IMR-90 (cell line): ENCODE measurements around the gene RAPGEF2. TPM values are rescaled to one million over a fixed set of nuclear protein-coding genes. Genes with fewer than 3 reads are reported as not detected.

Experiments used
- ATAC-seq: fragments of 200-7000 bp; cut with Tn5 transposase; 2 replicates; pipeline ENCODE4 v1.9.1; 2020; ENCODE audit warnings: low read depth, mild to moderate bottlenecking, moderate library complexity
- BruUV-seq: library from RNA; stranded (reverse); fragments of 400-500 nt; replicated peaks from 2 replicates; lab custom pipeline; 2021; lab: Mats Ljungman, UMichigan
- CTCF ChIA-PET: fragments of 300-600 bp; formaldehyde crosslinking; extraction: SDS; loops from one replicate; lab custom pipeline; 2021; ENCODE audit warnings: antibody characterized with exemption; lab: Yijun Ruan, JAX
- POLR2A ChIA-PET: fragments of 300-600 bp; sonication (Branson Sonifier 250); formaldehyde crosslinking; loops from one replicate; lab custom pipeline; 2022; ENCODE audit warnings: antibody characterized with exemption; ENCODE audit not compliant: unreplicated experiment; lab: Charles Lee
- DNase-seq: peaks from one replicate; pipeline ENCODE4 v3.0.0; 2013
- H2AFZ ChIP-seq: replicated peaks from 2 replicates; pipeline ENCODE3; 2013; ENCODE audit warnings: low read length, mild to moderate bottlenecking; ENCODE audit not compliant: poor library complexity
- H2AK5ac ChIP-seq: 2 replicates; pipeline ENCODE4 v1.6.1; 2013; ENCODE audit warnings: low read depth, low read length, inconsistent platforms
- H2AK9ac ChIP-seq: replicated peaks from 2 replicates; pipeline ENCODE3; 2013; ENCODE audit warnings: mild to moderate bottlenecking, low read depth, low read length, moderate library complexity; ENCODE audit not compliant: poor library complexity
- H2BK120ac ChIP-seq: 2 replicates; pipeline ENCODE4 v1.6.1; 2013; ENCODE audit warnings: low read depth, low read length, inconsistent platforms
- H2BK15ac ChIP-seq: 3 replicates; pipeline ENCODE4 v1.6.1; 2013; ENCODE audit warnings: low read depth, low read length, inconsistent platforms
- H2BK20ac ChIP-seq: 2 replicates; pipeline ENCODE4 v1.6.1; 2013; ENCODE audit warnings: low read depth, mild to moderate bottlenecking, inconsistent platforms, low read length, moderate library complexity
- H2BK5ac ChIP-seq: 2 replicates; pipeline ENCODE4 v1.6.1; 2013; ENCODE audit warnings: mild to moderate bottlenecking, low read depth, low read length, inconsistent platforms; ENCODE audit not compliant: poor library complexity, severe bottlenecking
- H3K14ac ChIP-seq: replicated peaks from 2 replicates; pipeline ENCODE4 v1.6.1; 2013; ENCODE audit warnings: low read depth, low read length, inconsistent platforms
- H3K18ac ChIP-seq: 2 replicates; pipeline ENCODE4 v1.6.1; 2013; ENCODE audit warnings: low read depth, low read length, control low read depth
- H3K23ac ChIP-seq: 2 replicates; pipeline ENCODE4 v1.6.1; 2013; ENCODE audit warnings: low read depth, low read length, inconsistent platforms
- H3K27ac ChIP-seq: 2 replicates; pipeline ENCODE4 v1.5.1; 2013; ENCODE audit warnings: mild to moderate bottlenecking, control low read depth, low read length; ENCODE audit not compliant: insufficient read depth
- H3K27me3 ChIP-seq: 2 replicates; pipeline ENCODE4 v1.6.1; 2013; ENCODE audit warnings: low read length; ENCODE audit not compliant: control insufficient read depth, insufficient read depth
- H3K36me3 ChIP-seq: 2 replicates; pipeline ENCODE4 v1.6.1; 2013; ENCODE audit warnings: low read length, mixed read lengths; ENCODE audit not compliant: control insufficient read depth, insufficient read depth
- H3K4ac ChIP-seq: 2 replicates; pipeline ENCODE4 v1.6.1; 2013; ENCODE audit warnings: low read depth, low read length, inconsistent platforms
- H3K4me1 ChIP-seq: 2 replicates; pipeline ENCODE4 v1.6.1; 2013; ENCODE audit warnings: low read length, mixed read lengths; ENCODE audit not compliant: control insufficient read depth, insufficient read depth
- H3K4me2 ChIP-seq: 2 replicates; pipeline ENCODE4 v1.6.1; 2013; ENCODE audit warnings: low read depth, mild to moderate bottlenecking, control low read depth, low read length, moderate library complexity
- H3K4me3 ChIP-seq: 2 replicates; pipeline ENCODE4 v1.5.1; 2013; ENCODE audit warnings: low read depth, mild to moderate bottlenecking, control low read depth, low read length, moderate library complexity; ENCODE audit not compliant: insufficient read depth
- H3K56ac ChIP-seq: 2 replicates; pipeline ENCODE4 v1.6.1; 2013; ENCODE audit warnings: low read length, inconsistent platforms; ENCODE audit not compliant: insufficient read depth; ENCODE audit errors: extremely low read depth
- H3K79me1 ChIP-seq, 2 experiments: 2 replicates each; pipeline ENCODE4 v1.6.1; 2013; ENCODE audit warnings: low read length in 2 of 2, inconsistent platforms in 1 of 2, low read depth in 1 of 2
- H3K9ac ChIP-seq: 2 replicates; pipeline ENCODE4 v1.6.1; 2013; ENCODE audit warnings: low read depth, low read length, control low read depth
- H3K9me1 ChIP-seq: 2 replicates; pipeline ENCODE4 v1.6.1; 2013; ENCODE audit warnings: low read length, inconsistent platforms; ENCODE audit not compliant: insufficient read depth
- H3K9me3 ChIP-seq: 2 replicates; pipeline ENCODE4 v1.6.1; 2013; ENCODE audit warnings: low read length; ENCODE audit not compliant: control insufficient read depth, insufficient read depth
- H4K20me1 ChIP-seq: 2 replicates; pipeline ENCODE4 v1.6.1; 2013; ENCODE audit warnings: low read length, inconsistent platforms; ENCODE audit not compliant: insufficient read depth
- H4K5ac ChIP-seq: 2 replicates; pipeline ENCODE4 v1.6.1; 2013; ENCODE audit warnings: mild to moderate bottlenecking, low read depth, low read length, control low read depth
- H4K8ac ChIP-seq, 2 experiments: 2 replicates each; pipeline ENCODE4 v1.6.1; 2013; ENCODE audit warnings: low read depth in 2 of 2, low read length in 2 of 2, control low read depth in 1 of 2, inconsistent platforms in 1 of 2
- H4K91ac ChIP-seq: 2 replicates; pipeline ENCODE4 v1.6.1; 2013; ENCODE audit warnings: low read depth, low read length, inconsistent platforms; ENCODE audit not compliant: insufficient read depth
- BHLHE40 ChIP-seq: fragments of 150-350 bp; IDR thresholded peaks from 2 replicates; pipeline ENCODE4 v1.6.1; 2016; ENCODE audit warnings: mild to moderate bottlenecking, low read depth, low read length
- MAFK ChIP-seq: IDR thresholded peaks from 2 replicates; pipeline ENCODE4 v1.6.1; 2012; ENCODE audit warnings: low read depth, low read length, improper control_type of control experiment
- MAZ ChIP-seq: IDR thresholded peaks from 2 replicates; pipeline ENCODE4 v1.6.1; 2012; ENCODE audit warnings: low read depth, mild to moderate bottlenecking, low read length, improper control_type of control experiment, moderate library complexity, borderline replicate concordance
- MXI1 ChIP-seq: IDR thresholded peaks from 2 replicates; pipeline ENCODE4 v1.6.1; 2012; ENCODE audit warnings: low read depth, mild to moderate bottlenecking, low read length, moderate library complexity, borderline replicate concordance
- NFE2L2 ChIP-seq: fragments of 150-350 bp; IDR thresholded peaks from 2 replicates; pipeline ENCODE4 v1.6.1; 2016; ENCODE audit warnings: low read depth, mild to moderate bottlenecking, low read length
- POLR2A ChIP-seq: IDR thresholded peaks from 2 replicates; pipeline ENCODE4 v1.6.1; 2012; ENCODE audit warnings: mild to moderate bottlenecking, low read depth, low read length
- RAD21 ChIP-seq: IDR thresholded peaks from 2 replicates; pipeline ENCODE4 v1.6.1; 2012; ENCODE audit warnings: low read length, improper control_type of control experiment
- RCOR1 ChIP-seq: IDR thresholded peaks from 2 replicates; pipeline ENCODE4 v1.6.1; 2012; ENCODE audit warnings: mild to moderate bottlenecking, low read length, improper control_type of control experiment; ENCODE audit not compliant: insufficient replicate concordance
- RFX5 ChIP-seq: IDR thresholded peaks from 2 replicates; pipeline ENCODE4 v1.8.0; 2012; ENCODE audit warnings: low read depth, mild to moderate bottlenecking, low read length, moderate library complexity
- WGBS, 2 experiments: methylation state at CpG; one replicate each; pipeline versions ENCODE4 v1.1.5 to v1.1.7; 2013; ENCODE audit warnings: missing lambda C conversion rate in 2 of 2; ENCODE audit not compliant: insufficient read length in 1 of 2; ENCODE audit errors: extremely low coverage in 2 of 2; 5-methylcytosine and 5-hydroxymethylcytosine counted together
- dilution Hi-C: fragments of 300-500 bp; cut with HindIII; formaldehyde crosslinking; loops from one replicate; pipeline ENCODE4 v1.14.3; 2018; ENCODE audit warnings: low sequenced_read_pairs; ENCODE audit not compliant: unreplicated experiment
- in situ Hi-C: fragments of 300-500 bp; cut with MboI; formaldehyde crosslinking; loops from 3 replicates; pipeline ENCODE4 v1.14.3; 2019; ENCODE audit warnings: low sequenced_read_pairs, inconsistent platforms, mixed read lengths
- intact Hi-C: fragments of 100-400 bp; cut with micrococcal nuclease; formaldehyde crosslinking; loops from 2 replicates; pipeline ENCODE4 v1.10.0; 2022
- polyA plus RNA-seq, 3 experiments: library from polyadenylated mRNA; depleted of rRNA; stranded (reverse); fragments of >200 nt; gene quantifications; 2 replicates each; pipeline ENCODE4 v1.2.3, GENCODE V29; 2012; ENCODE audit warnings: low replicate concordance in 1 of 3
- total RNA-seq: library from RNA; depleted of rRNA; stranded (reverse); fragments of >200 nt; gene quantifications from 2 replicates; pipeline ENCODE4 v1.2.3, GENCODE V29; 2012
- TF ChIP-seq, protein P1 (sequence below): conservative IDR thresholded peaks from 2 replicates; pipeline ENCODE4 v1.5.1; 2012; ENCODE audit warnings: mild to moderate bottlenecking, low read depth, low read length, improper control_type of control experiment

RAPGEF2 gene
- total and polyA plus RNA-seq, 2 of the 4 experiments (the other 2 are of a cell fraction), result 27.6 to 109 TPM

DNA sequence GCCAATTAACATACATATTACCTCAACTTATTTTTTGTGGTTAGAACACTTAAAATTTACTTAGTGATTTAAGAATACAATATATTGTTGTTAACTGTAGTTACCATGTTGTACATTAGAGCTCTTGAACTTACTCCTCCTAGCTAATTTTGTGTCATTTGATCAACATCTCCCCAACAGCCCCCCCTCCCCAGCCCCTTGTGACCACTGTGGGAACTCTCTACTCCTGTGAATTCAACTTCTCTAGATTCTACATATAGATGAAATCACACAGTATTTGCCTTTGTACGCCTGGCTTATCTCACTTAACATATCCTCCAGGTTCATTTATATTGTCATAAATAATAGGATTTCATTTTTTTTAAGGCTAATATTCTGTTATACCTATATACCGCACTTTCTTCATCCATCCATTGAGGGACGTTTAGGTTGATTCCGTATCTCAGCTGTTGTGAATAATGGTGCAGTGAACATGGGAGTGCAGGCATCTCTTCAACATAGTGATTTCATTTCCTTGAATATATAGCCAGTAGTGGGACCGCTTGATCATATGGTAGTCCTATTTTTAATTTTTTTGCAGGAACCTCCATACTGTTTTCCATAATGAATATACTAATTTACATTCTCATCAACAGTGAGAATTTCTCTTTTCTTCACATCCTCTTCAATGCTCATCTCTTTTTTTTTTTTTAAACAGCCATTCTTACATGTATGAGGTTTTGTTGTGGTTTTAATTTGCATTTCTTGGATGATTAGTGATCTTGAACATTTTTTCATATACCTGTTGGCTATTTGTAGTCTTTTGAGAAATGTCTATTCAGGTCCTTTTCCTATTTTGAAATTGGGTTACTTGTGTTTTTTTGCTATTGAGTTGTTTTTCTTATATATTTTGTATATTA, 66.8 kb downstream of the RAPGEF2 start (continued):
- TF ChIP-seq, protein P1, sequence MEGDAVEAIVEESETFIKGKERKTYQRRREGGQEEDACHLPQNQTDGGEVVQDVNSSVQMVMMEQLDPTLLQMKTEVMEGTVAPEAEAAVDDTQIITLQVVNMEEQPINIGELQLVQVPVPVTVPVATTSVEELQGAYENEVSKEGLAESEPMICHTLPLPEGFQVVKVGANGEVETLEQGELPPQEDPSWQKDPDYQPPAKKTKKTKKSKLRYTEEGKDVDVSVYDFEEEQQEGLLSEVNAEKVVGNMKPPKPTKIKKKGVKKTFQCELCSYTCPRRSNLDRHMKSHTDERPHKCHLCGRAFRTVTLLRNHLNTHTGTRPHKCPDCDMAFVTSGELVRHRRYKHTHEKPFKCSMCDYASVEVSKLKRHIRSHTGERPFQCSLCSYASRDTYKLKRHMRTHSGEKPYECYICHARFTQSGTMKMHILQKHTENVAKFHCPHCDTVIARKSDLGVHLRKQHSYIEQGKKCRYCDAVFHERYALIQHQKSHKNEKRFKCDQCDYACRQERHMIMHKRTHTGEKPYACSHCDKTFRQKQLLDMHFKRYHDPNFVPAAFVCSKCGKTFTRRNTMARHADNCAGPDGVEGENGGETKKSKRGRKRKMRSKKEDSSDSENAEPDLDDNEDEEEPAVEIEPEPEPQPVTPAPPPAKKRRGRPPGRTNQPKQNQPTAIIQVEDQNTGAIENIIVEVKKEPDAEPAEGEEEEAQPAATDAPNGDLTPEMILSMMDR, result no peak

GRCh38 chr4:159171287-159171686, 68.4 kb downstream of the RAPGEF2 start:
- Histone ChIP-seq H4K91ac (no peak overlapping the region), H3K18ac (no peak overlapping the region), H3K9ac (no peak overlapping the region), H3K23ac (no peak overlapping the region), H2AK9ac (no peak overlapping the region), H4K8ac (no peak overlapping the region), H3K4me2 (no peak overlapping the region), H2BK120ac (no peak overlapping the region), H3K27me3 (no peaks in the 10 kb centered on the region), H3K56ac (no peak overlapping the region), H3K36me3 (no peaks in the 10 kb centered on the region), H4K5ac (no peak overlapping the region), H2AK5ac (no peak overlapping the region), H3K27ac (no peak overlapping the region), H3K14ac (no peak overlapping the region), H4K20me1 (peaks cover 19% of the 10 kb centered on the region), H2BK15ac (no peak overlapping the region), H3K9me3 (no peaks in the 10 kb centered on the region), H3K79me1 (peaks cover 14 to 36% of the 10 kb centered on the region in 2 experiments; a peak in 3 of 4 replicates), H2AFZ (no peak overlapping the region), H2BK5ac (no peak overlapping the region), H3K9me1 (peaks cover 6% of the 10 kb centered on the region), H3K4ac (no peak overlapping the region), H3K4me3 (no peak overlapping the region), H2BK20ac (no peak overlapping the region), H3K4me1 (peaks cover 8% of the 10 kb centered on the region)
- intact Hi-C loops (no loop called here), in situ Hi-C loops (no loop called here), dilution Hi-C loops (no loop called here)
- ChIA-PET CTCF (no interaction called here), POLR2A (interaction anchor here (0.6 kb wide), 1 partner anchor 260 kb away, joined by 3 read pairs; no protein-coding TSS in a partner anchor)
- no CpG with 5 or more reads among the region's 4 CpGs for WGBS, 2 experiments
- no peak for TF ChIP-seq RFX5
- TF ChIP-seq NFE2L2, result no peak
- no peak for TF ChIP-seq RAD21
- no peak for TF ChIP-seq BHLHE40
- TF ChIP-seq MAZ, result no peak
- no peak for TF ChIP-seq MXI1
- TF ChIP-seq POLR2A, result no peak
- TF ChIP-seq RCOR1, result no peak
- TF ChIP-seq MAFK, result no peak
- no TSS peak for BruUV-seq
- ATAC-seq (no peak), DNase-seq (no peak)
